Activated naive CD4-positive, alpha-beta T cell treated with anti-CD3 and anti-CD28 coated beads, Interleukin-2, amount 50 U/mL, for 72 hours (primary cell): ENCODE results near the gene HLA-DPA1. TPM values are rescaled to one million over a fixed set of nuclear protein-coding genes. Genes with fewer than 3 reads are reported as not detected.

Experiments
- ATAC-seq, 2 donors: fragments of 150-1000 bp; cut with Tn5 transposase; 2 replicates each; pipeline ENCODE4 v1.10.0; 2021; ENCODE audit warnings: mild to moderate bottlenecking in 2 of 2, moderate library complexity in 2 of 2
- DNase-seq, 2 donors: peaks; one replicate each; pipeline ENCODE4 v3.0.0; 2021 to 2022; ENCODE audit warnings: low spot score in 2 of 2
- H3K27ac Mint-ChIP-seq, 2 donors: one replicate each; pipeline ENCODE4 v1.8.0; 2022; ENCODE audit warnings: mild to moderate bottlenecking in 2 of 2, mixed read lengths in 2 of 2
- H3K36me3 Mint-ChIP-seq, 2 donors: one replicate each; pipeline ENCODE4 v1.8.0; 2022; ENCODE audit warnings: mixed read lengths in 2 of 2
- H3K9me3 Mint-ChIP-seq, 2 donors: one replicate each; pipeline ENCODE4 v1.8.0; 2022; ENCODE audit warnings: mixed read lengths in 2 of 2
- total RNA-seq, 2 donors: library from RNA; stranded (reverse); gene quantifications; one replicate each; pipeline ENCODE4 v1.2.3, GENCODE V29; 2022

The HLA-DPA1 gene
- total RNA-seq, 2 donors from 2014 or later: 24.4 to 45.8 TPM

- no peak overlapping the region for H3K27ac Mint-ChIP-seq
- no peak for ATAC-seq
- H3K9me3 Mint-ChIP-seq: no peaks in the 10 kb centered on the region
- no peak for DNase-seq
- no peaks in the 10 kb centered on the region for H3K36me3 Mint-ChIP-seq
Measured at GRCh38 chr6:33015798-33016197, 57.7 kb downstream of the HLA-DPA1 start.

DNA sequence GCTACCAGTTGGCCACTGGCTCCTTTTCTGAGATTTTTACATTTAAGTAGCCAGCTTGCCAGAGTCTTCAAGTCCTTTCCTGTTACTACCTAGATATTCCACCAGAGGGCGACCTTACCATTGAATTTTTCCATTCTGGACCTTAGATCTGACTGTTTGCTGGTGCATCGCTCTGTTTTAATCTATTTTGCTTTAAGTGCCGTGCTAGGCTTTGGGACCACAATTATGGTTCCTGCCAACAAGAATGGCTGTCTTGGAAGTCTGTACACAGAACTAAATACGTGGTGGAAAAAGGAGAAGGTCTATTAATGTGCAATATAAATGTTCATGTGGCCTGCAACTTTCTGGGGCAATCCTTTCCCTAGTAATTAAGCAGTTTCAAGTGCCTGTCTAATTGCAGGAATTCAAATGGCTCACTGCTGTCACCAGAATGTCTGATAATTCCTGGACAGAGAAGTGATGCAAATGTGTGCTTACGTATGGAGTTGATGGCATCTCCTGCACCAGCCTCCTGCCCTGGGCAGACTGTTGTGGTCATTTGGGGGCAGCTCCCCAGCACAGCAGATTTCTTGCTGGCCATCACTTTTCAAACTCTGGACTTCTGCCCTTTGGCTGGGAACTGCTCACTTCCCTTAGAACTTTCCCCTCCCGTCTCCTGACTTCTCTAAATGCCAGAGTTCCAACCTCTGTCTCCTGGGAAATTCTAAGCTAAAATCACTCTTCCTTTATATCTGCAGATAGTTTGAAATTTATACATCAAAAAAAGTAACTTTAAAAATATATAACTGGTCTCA is 58.4 kb downstream of the HLA-DPA1 start:
- Mint-ChIP-seq H3K36me3 (no peaks in the 10 kb centered on the region), H3K27ac (no peak overlapping the region), H3K9me3 (no peaks in the 10 kb centered on the region)
- peak; percentile 60 to 79 for ATAC-seq
- DNase-seq: peak in 1 of 2 donors; percentile 63

Other genes starting within 250 kb of the HLA-DPA1 start
- 100 to 1,000 TPM; 118 to 128 TPM for gene TAP2, start 234.9 kb downstream of the HLA-DPA1 start, total RNA-seq
- gene PSMB8, start 229.6 kb downstream of the HLA-DPA1 start, total RNA-seq: 100 to 1,000 TPM; 334 to 353 TPM
- 100 to 1,000 TPM; 234 to 319 TPM for gene TAP1, start 219.9 kb downstream of the HLA-DPA1 start, total RNA-seq
- gene PSMB9, start 219.5 kb downstream of the HLA-DPA1 start, total RNA-seq: 100 to 1,000 TPM; 202 to 262 TPM
- 1 to 10 TPM; 2.8 to 4.5 TPM for gene HLA-DMB, start 132.6 kb downstream of the HLA-DPA1 start, total RNA-seq
- 10 to 100 TPM; 23.0 to 33.5 TPM for gene HLA-DMA, start 120.6 kb downstream of the HLA-DPA1 start, total RNA-seq
- gene BRD2, start 105.1 kb downstream of the HLA-DPA1 start, total RNA-seq: 100 to 1,000 TPM; 216 to 254 TPM
- gene HLA-DOA, start 64.1 kb downstream of the HLA-DPA1 start, total RNA-seq: 1 to 10 TPM; 1.8 to 3.2 TPM
- 10 to 100 TPM; 10.6 to 39.0 TPM for gene HLA-DPB1, start 2.3 kb upstream of the HLA-DPA1 start, total RNA-seq
- 1 to 10 TPM; 1.8 to 4.6 TPM for gene COL11A2, start 118.8 kb upstream of the HLA-DPA1 start, total RNA-seq
- gene RXRB, start 127.0 kb upstream of the HLA-DPA1 start, total RNA-seq: 10 to 100 TPM; 46.6 to 89.0 TPM
- gene SLC39A7, start 127.2 kb upstream of the HLA-DPA1 start, total RNA-seq: 10 to 100 TPM; 45.8 to 78.2 TPM
- gene HSD17B8, start 131.0 kb upstream of the HLA-DPA1 start, total RNA-seq: 10 to 100 TPM; 14.7 to 17.5 TPM
- 10 to 100 TPM; 30.3 to 46.5 TPM for gene RING1, start 134.9 kb upstream of the HLA-DPA1 start, total RNA-seq
- gene VPS52, start 198.2 kb upstream of the HLA-DPA1 start, total RNA-seq: 10 to 100 TPM; 39.0 to 62.8 TPM
- gene RPS18, start 198.4 kb upstream of the HLA-DPA1 start, total RNA-seq: 1,000 to 10,000 TPM; 3,809 to 4,545 TPM
- 1 to 10 TPM; 3.7 to 5.9 TPM for gene B3GALT4, start 203.5 kb upstream of the HLA-DPA1 start, total RNA-seq
- gene WDR46, start 215.6 kb upstream of the HLA-DPA1 start, total RNA-seq: 10 to 100 TPM; 73.7 to 81.5 TPM
- gene PFDN6, start 216.0 kb upstream of the HLA-DPA1 start, total RNA-seq: 100 to 1,000 TPM in 1 of 2 donors, 10 to 100 TPM in 1; 92.9 to 103 TPM
- 100 to 1,000 TPM in 1 of 2 donors, 10 to 100 TPM in 1; 24.5 to 136 TPM for gene RGL2, start 225.3 kb upstream of the HLA-DPA1 start, total RNA-seq
- 100 to 1,000 TPM; 143 to 216 TPM for gene TAPBP, start 240.4 kb upstream of the HLA-DPA1 start, total RNA-seq
- 10 to 100 TPM; 12.2 to 18.2 TPM for gene ZBTB22, start 244.1 kb upstream of the HLA-DPA1 start, total RNA-seq
- gene DAXX, start 249.3 kb upstream of the HLA-DPA1 start, total RNA-seq: 10 to 100 TPM; 68.4 to 72.8 TPM